Activated CD8-positive, alpha-beta T cell treated with anti-CD3 and anti-CD28 coated beads, Interleukin-2, amount 10 ng/mL, durations not matched to agents 7 days and 5 days (primary cell): ENCODE results near the gene MCM3AP. TPM values are rescaled to one million over a fixed set of nuclear protein-coding genes. Genes with fewer than 3 reads are reported as not detected.

ENCODE experiments used
- ATAC-seq: fragments of 150-1000 bp; cut with Tn5 transposase; one replicate; pipeline ENCODE4 v1.10.0; 2021; ENCODE audit warnings: moderate library complexity
- CTCF ChIA-PET: fragments of 350-600 bp; sonication (Branson Sonifier 250); formaldehyde crosslinking; loops from one replicate; lab custom pipeline; 2021; ENCODE audit warnings: antibody characterized with exemption; lab: Charles Lee
- POLR2A ChIA-PET: fragments of 350-600 bp; sonication (Branson Sonifier 250); formaldehyde crosslinking; loops from one replicate; lab custom pipeline; 2021; ENCODE audit warnings: antibody characterized with exemption; lab: Charles Lee
- DNase-seq: peaks from one replicate; pipeline ENCODE4 v3.0.0-alpha.2; 2020
- H3K27ac Mint-ChIP-seq: one replicate; pipeline ENCODE4 v1.8.0; 2021; ENCODE audit warnings: mild to moderate bottlenecking, mixed read lengths
- H3K27me3 Mint-ChIP-seq: one replicate; pipeline ENCODE4 v1.8.0; 2021; ENCODE audit warnings: low read depth, mixed read lengths
- H3K36me3 Mint-ChIP-seq: one replicate; pipeline ENCODE4 v1.8.0; 2021; ENCODE audit warnings: low read depth, mixed read lengths
- H3K4me1 Mint-ChIP-seq: one replicate; pipeline ENCODE4 v1.8.0; 2021; ENCODE audit warnings: low read depth, mixed read lengths
- H3K4me3 Mint-ChIP-seq: one replicate; pipeline ENCODE4 v1.8.0; 2021; ENCODE audit warnings: mild to moderate bottlenecking, mixed read lengths
- H3K9me3 Mint-ChIP-seq: one replicate; pipeline ENCODE4 v1.8.0; 2022; ENCODE audit warnings: mixed read lengths; ENCODE audit not compliant: insufficient read depth
- total RNA-seq, 2 experiments: library from RNA; stranded (reverse); gene quantifications; one replicate each; pipeline ENCODE4 v1.2.3, GENCODE V29; 2021

Gene MCM3AP
- total RNA-seq, 2 experiments from 2014 or later: 106 to 113 TPM

DNA sequence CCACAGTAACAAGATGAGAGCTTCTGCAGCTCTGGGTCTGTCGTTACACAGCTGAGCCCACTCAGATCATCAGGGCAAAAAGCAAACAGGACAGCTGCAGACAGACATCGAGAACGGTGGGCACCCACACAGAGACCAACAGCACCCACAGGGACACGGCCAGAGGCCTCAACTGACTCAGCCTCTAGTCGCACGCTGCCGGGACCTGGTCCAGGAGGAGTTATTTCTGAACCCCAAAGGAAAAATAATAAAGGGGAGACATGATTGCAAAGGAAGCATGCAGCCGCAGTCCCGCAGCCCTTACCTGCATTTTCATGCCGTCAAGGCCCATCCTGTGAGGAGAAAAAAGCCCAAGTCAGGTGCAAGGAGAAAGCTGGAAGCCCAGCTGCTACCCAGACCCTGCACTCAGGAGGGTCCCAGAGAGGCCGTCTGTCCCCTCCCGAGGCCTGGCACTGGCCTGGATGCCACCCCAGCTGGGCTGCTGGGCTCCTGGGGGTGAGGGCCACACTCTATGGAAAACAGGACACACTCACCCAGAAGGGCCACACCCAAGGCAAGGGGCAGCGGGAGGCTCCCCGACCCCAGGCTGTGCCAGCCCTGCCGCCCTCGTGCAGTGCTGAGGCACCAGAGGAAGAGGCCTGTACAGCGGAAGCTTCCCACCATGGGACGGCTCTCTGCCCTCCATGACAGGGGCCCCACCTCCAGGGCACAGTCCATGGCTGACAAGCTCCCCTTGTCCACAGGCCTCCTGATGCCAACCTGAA, 72.5 kb downstream of the MCM3AP start:
- POLR2A ChIA-PET: no interaction called here
- DNase-seq (no peak), ATAC-seq (no peak)
- Mint-ChIP-seq H3K4me3 (no peak overlapping the region), H3K27ac (no peak overlapping the region), H3K9me3 (no peaks in the 10 kb centered on the region), H3K4me1 (peaks cover 3% of the 10 kb centered on the region), H3K27me3 (no peaks in the 10 kb centered on the region), H3K36me3 (peaks cover 7% of the 10 kb centered on the region)
- CTCF ChIA-PET: no interaction called here

DNA sequence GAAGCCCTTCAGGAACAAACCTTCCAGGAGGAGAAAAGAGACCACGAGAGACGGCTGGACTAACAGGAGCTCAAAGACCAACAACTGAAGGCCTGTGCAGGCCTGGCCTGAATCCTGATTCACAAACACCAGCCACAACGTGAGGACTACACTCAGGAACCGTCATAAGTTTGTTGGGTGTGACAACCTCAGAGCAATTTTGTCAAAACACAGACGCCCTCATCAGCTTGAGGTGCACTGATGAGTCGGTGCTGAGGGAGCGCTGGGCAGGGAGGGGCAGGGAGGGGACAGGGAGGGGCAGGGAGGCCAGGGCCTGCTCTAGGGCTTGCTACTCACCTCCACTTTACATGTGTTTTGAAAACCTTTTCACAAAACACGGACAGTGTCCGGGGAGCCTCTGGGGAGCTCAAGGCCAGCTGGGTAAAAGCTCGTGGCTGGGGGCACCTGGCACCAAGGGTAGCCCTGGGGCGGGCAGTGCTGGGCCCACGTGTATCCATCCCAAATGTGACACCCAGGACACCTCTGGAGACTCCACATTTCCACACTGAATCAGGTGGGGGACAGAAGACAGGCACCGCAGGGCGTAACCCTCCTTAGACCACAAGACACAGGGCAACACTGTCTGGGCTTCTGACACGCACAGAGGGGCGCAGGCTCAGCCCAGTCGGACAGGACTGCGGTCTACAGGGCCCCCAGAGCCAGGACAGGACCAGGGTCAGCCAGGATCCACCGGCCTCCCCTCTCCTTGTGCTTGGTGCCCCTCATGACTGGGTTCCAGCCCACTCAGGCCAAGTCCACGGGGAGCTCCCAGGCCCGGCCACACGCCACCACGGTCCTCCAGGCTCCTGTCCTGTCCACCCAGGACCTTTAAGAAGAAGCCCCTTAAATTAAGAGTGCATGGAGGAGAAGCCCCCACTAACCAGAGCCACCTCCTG, 73.4 kb downstream of the MCM3AP start:
- ChIA-PET CTCF (no interaction called here), POLR2A (no interaction called here)
- H3K9me3 Mint-ChIP-seq: no peaks in the 10 kb centered on the region
- no peak overlapping the region for H3K4me3 Mint-ChIP-seq
- DNase-seq (no peak), ATAC-seq (no peak)
- peaks cover 7% of the 10 kb centered on the region for H3K36me3 Mint-ChIP-seq
- peaks cover 5% of the 10 kb centered on the region for H3K4me1 Mint-ChIP-seq
- no peaks in the 10 kb centered on the region for H3K27me3 Mint-ChIP-seq
- H3K27ac Mint-ChIP-seq: no peak overlapping the region

DNA sequence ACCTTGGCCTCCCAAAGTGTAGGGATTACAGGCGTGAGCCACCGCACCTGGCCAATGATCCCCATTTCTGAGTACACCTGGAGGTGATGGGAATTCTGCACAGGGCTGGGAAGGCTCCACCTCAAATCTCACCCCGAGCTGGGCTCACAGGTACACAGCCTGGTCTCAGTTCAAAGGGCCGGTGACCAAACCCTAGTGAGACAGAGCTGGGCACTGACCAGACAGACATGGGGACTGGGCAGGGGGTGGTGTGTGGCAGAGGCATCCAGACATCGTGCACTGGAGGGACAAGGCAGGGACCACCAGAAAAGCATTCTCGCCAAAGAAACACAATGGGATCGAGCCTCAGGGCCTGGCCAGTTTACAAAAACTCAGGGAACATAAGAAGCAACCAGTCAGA, 74.0 kb downstream of the MCM3AP start:
- DNase-seq (no peak), ATAC-seq (no peak)
- Mint-ChIP-seq H3K27ac (no peak overlapping the region), H3K36me3 (peaks cover 7% of the 10 kb centered on the region), H3K27me3 (no peaks in the 10 kb centered on the region), H3K4me3 (no peak overlapping the region), H3K4me1 (peaks cover 5% of the 10 kb centered on the region), H3K9me3 (no peaks in the 10 kb centered on the region)
- ChIA-PET POLR2A (no interaction called here), CTCF (no interaction called here)

DNA sequence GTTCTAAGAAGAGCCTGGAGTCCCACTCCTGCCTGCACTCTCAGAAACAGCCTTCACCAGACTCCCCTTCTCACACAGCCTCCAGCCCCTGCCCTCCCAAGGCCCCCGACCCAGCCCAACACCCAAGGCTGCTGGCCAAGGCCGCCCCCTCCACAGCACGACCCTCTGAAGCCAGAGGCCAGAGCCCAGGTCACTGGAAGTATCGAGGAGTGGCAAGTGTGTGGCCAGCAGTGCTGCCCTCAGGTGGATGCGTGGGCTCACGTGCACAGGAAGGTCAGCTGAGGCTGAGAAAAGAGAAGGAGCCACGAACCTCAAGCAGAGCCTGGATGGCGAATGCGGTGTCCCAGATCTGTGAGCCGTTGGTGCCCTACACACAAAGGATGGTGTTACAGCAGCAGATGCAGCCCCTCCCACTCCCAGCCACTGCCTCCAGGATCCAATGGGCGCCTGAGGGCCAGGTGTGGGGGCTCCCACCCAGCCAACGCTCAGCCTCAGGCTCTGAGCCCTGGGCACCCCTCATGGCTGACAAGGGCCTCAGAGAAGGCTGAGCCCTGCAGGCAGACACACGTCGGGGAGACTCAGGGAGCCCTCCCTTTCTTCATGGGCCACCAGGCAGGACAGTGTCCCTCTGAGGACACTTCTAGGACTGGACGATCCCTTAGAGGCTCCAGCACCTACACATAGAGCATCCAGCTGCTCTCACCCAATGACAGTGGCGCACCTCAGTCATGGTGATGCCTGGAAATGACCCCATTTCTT, 74.9 kb downstream of the MCM3AP start:
- DNase-seq: no peak

DNA sequence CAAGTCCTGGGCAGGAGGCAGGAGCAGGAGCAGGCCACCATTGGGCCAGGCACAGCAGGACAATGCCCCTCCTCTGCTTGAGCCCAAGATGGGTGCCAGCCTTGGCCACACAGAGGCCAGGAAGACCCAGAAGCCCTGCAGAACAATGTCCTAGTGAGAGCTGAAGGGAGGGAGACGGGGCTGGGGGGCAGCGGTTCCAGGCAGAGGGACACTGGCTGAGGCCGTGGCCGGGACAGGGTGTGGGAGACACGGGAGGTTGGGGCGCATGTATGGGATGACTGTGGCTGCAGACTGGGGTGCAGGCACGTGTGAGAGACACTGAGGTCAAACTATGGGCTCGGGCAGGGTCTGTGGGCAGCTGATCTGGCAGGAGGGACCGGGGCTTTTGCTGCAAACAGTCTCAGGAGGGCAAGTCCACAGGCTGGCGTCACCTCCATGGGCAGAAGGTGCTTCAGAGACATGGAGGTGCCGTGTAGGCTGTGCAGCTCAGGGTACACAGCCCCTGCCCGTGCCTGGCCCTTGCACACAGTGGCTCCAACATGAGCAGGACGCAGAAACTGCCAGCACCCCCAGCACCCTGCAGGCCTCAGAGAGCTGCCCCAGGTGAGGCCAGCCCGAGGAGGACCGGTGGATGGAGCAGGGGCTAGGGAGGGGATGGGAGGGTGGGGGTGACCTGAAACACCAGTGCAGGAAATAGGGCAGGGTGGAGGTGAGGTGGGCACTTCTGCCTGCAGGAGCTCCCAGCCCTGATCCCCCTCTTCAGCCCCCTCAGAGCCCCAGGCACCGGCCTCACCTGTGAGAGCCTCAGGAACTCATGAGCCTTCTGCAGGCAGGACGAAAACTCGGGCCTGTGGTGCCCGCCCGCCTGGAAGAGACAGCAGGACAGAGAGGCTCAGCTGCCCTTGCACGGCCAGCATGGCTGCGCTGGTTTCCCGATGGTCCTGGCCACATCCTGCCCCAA, 76.4 kb downstream of the MCM3AP start:
- no peak overlapping the region for H3K27ac Mint-ChIP-seq
- H3K4me3 Mint-ChIP-seq: no peak overlapping the region
- DNase-seq (no peak), ATAC-seq (no peak)
- H3K9me3 Mint-ChIP-seq: no peaks in the 10 kb centered on the region
- CTCF ChIA-PET: no interaction called here
- no peaks in the 10 kb centered on the region for H3K27me3 Mint-ChIP-seq
- H3K36me3 Mint-ChIP-seq: peaks cover 17% of the 10 kb centered on the region
- POLR2A ChIA-PET: no interaction called here
- H3K4me1 Mint-ChIP-seq: peaks cover 2% of the 10 kb centered on the region

More for the DNA sequence above, 74.9 kb downstream of the MCM3AP start:
- ChIA-PET CTCF (interaction anchor here (0.6 kb wide), 1 partner anchor 20 kb away, joined by 3 read pairs; no protein-coding TSS in a partner anchor), POLR2A (no interaction called here)
- Mint-ChIP-seq H3K27me3 (no peaks in the 10 kb centered on the region), H3K9me3 (no peaks in the 10 kb centered on the region), H3K4me1 (peaks cover 2% of the 10 kb centered on the region), H3K4me3 (no peak overlapping the region), H3K27ac (no peak overlapping the region), H3K36me3 (peaks cover 7% of the 10 kb centered on the region)
- no peak for ATAC-seq

DNA sequence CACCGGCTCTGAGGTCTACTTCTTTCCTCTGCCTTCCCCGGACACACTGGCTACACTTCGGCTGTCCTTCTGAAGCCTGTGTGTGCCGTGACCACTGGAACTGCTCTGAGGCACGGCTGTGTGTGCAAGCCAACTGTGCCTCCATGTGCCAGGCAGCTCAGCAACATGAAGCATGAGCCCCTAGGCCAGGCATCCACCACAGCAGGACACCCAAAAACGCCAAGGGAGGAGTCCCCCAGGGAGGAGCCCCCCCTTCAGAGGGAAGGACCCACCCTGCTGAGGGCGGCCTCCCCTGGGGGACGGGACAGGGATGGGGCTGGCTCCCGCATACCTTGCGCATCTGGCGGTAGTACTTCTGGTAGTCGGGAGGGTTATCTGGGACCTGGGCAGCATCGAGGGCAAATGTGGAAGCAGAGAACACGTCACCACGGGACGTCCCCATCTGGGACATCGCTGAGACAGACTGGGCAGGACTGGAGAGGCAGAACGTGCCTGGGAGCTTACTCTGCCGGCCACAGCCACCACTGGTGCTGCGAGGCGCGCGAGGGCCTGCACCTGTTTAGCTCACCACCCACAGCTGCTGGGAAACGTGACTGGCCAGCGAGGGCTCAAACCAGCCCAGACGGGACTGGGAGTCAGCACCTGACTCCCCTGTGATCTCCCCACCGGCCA, 77.4 kb downstream of the MCM3AP start:
- CTCF ChIA-PET: no interaction called here
- POLR2A ChIA-PET: no interaction called here
- no peaks in the 10 kb centered on the region for H3K9me3 Mint-ChIP-seq
- H3K27ac Mint-ChIP-seq: no peak overlapping the region
- ATAC-seq: no peak
- H3K4me3 Mint-ChIP-seq: no peak overlapping the region
- no peak for DNase-seq
- H3K27me3 Mint-ChIP-seq: no peaks in the 10 kb centered on the region
- peaks cover 23% of the 10 kb centered on the region for H3K36me3 Mint-ChIP-seq
- peaks cover 2% of the 10 kb centered on the region for H3K4me1 Mint-ChIP-seq

DNA sequence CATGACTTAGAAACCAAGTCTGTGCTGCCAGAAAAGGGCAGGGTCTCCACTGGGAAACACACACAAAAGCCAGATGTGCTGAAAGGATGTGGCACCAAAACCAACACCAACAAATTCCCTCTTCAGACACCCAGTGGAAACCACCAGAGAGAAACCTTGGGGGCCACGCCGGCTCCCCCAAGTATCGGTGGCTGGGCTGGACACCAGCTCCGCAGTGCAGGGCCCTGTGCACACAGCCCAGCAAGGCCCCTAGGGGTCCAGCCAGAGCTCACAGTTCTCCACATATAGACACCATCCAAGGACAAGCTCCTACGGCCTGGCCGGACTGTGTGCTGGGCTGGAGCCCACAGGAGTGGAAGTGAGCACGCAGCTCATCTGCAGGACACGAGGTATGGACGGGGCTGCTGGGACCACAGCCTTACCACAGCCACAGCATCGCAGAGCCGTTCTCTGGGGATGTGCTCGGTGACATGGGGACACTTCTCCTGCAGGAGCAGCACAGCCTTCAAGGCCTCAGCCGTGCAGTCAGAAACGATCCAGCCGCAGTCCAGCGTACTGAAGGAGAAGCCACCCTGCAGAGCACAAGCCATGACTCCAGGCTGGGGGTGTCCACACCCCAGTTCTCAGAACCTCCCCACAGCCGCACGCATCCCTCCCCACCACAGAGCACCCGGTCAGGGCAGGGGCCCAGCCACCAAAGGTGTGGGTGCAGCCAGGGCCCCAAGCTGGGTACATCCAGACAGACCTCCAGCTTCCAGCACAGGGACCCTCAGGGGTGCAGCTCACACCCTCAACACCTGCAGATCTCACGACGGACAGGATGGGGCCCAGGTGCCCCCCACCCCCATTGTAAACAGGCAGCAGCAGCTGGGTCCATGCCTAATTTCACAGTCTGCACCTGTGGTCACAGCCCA, 78.1 kb downstream of the MCM3AP start:
- Mint-ChIP-seq H3K4me3 (no peak overlapping the region), H3K4me1 (peaks cover 2% of the 10 kb centered on the region), H3K27me3 (no peaks in the 10 kb centered on the region), H3K27ac (peak overlapping the region; percentile 20), H3K9me3 (no peaks in the 10 kb centered on the region), H3K36me3 (peaks cover 23% of the 10 kb centered on the region)
- ATAC-seq (no peak), DNase-seq (no peak)
- ChIA-PET CTCF (no interaction called here), POLR2A (interaction anchor here (1.4 kb wide), 1 partner anchor 12 kb away, joined by 4 read pairs; no protein-coding TSS in a partner anchor)

DNA sequence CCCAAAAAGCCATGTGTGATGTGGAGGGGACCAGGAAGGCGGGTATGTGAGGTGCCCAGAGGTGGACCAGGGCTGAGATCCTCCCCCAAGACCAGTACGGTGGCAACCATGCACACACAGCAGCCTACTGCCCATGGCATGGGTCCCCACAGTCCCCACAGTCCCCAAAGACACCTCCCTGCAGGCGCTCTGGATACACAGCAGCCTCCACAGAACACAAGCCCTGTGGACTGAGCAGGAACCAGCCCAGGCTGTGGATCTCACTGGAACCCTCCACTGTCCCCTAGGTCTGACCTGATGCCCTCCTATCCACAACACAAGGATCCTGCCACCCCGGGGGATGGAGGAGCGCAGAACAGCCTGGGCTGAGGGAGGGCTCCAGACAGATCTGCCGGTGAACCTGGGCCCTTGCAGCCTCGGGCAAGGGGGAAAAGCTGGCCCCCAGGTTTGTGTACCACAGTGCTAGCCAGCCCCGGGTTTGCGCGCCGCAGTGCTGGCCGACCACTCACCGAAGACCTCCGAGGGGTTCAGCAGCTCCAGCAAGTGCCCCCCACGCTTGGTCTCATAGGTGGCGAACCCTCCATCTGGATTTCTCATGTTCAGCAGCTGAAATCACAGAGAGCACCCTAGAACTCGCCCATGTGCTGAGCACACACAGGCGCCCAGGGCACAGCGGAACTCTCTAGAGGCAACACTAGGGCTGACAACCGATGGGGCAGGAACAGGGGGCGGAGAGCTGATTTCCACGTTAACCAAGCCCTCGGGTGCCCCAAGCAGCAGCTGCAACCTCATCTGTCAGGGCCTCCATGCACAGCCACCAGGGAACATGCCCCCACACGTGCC, 79.0 kb downstream of the MCM3AP start:
- no peaks in the 10 kb centered on the region for H3K9me3 Mint-ChIP-seq
- ChIA-PET CTCF (no interaction called here), POLR2A (interaction anchor here (1.4 kb wide), 1 partner anchor 13 kb away, joined by 4 read pairs; no protein-coding TSS in a partner anchor)
- H3K27me3 Mint-ChIP-seq: no peaks in the 10 kb centered on the region
- ATAC-seq (no peak), DNase-seq (no peak)
- peaks cover 23% of the 10 kb centered on the region for H3K36me3 Mint-ChIP-seq
- H3K4me3 Mint-ChIP-seq: no peak overlapping the region
- H3K27ac Mint-ChIP-seq: no peak overlapping the region
- H3K4me1 Mint-ChIP-seq: peaks cover 2% of the 10 kb centered on the region

DNA sequence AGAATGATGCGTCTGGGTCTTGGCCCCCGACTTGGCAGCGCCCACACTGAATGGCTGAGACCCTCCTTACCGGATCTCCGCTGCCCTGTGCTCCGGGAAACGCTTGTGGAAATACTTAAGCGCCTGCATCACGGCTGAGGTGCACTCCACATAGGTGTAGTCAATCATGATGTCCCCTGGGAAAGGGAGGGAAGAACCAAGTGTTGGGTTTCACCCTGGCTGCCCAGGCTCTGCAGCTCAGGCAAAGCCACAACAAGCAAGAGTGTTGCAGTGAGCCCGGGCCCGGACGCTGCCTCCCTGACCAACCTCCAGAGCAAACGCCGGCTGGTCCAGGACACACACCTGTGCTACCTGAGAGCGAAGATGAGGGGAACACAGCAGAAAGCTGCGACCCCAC, 79.6 kb downstream of the MCM3AP start:
- Mint-ChIP-seq H3K9me3 (no peaks in the 10 kb centered on the region), H3K27ac (no peak overlapping the region), H3K36me3 (peaks cover 23% of the 10 kb centered on the region), H3K27me3 (no peaks in the 10 kb centered on the region), H3K4me1 (peaks cover 2% of the 10 kb centered on the region), H3K4me3 (no peak overlapping the region)
- POLR2A ChIA-PET: no interaction called here
- CTCF ChIA-PET: no interaction called here
- no peak for ATAC-seq
- DNase-seq: no peak
